PC-3 (cell line): ENCODE results near the gene EHMT1. TPM values are rescaled to one million over a fixed set of nuclear protein-coding genes. Genes with fewer than 3 reads are reported as not detected.

Experiments
- ATAC-seq: fragments of 200-7000 bp; cut with Tn5 transposase; 2 replicates; pipeline ENCODE4 v1.9.1; 2020; ENCODE audit warnings: mild to moderate bottlenecking, moderate library complexity
- BruUV-seq: library from RNA; stranded (reverse); fragments of 400-500 nt; replicated peaks from 2 replicates; lab custom pipeline; 2021; lab: Mats Ljungman, UMichigan
- CTCF ChIA-PET: fragments of 300-600 bp; sonication (Branson Sonifier 250); formaldehyde crosslinking; loops from one replicate; lab custom pipeline; 2022; ENCODE audit warnings: antibody characterized with exemption; lab: Charles Lee
- POLR2A ChIA-PET: fragments of 300-600 bp; sonication (Branson Sonifier 250); formaldehyde crosslinking; loops from one replicate; lab custom pipeline; 2022; ENCODE audit warnings: antibody characterized with exemption; ENCODE audit not compliant: unreplicated experiment; lab: Charles Lee
- DNase-seq: peaks from one replicate; pipeline ENCODE4 v3.0.0-alpha.2; 2015
- H2AFZ ChIP-seq: fragments of 300-600 bp; sonication (generic); 2 replicates; pipeline ENCODE4 v1.6.0; 2016; ENCODE audit warnings: antibody characterized with exemption, low read length
- H3F3A ChIP-seq: fragments of 300-600 bp; sonication (generic); one replicate; pipeline ENCODE4 v1.6.0; 2017; ENCODE audit warnings: antibody characterized with exemption, low read length, control low read depth, mild to moderate bottlenecking; ENCODE audit not compliant: unreplicated experiment
- H3K27ac ChIP-seq: fragments of 300-600 bp; sonication (generic); 2 replicates; pipeline ENCODE4 v1.5.1; 2016; ENCODE audit warnings: mild to moderate bottlenecking, low read length
- H3K27me3 ChIP-seq: fragments of 300-600 bp; sonication (generic); 2 replicates; pipeline ENCODE4 v1.6.1; 2016; ENCODE audit warnings: low read length, mixed read lengths
- H3K36me3 ChIP-seq: fragments of 300-600 bp; sonication (generic); 2 replicates; pipeline ENCODE4 v1.6.1; 2016; ENCODE audit warnings: low read depth, mixed run types, low read length, mixed read lengths
- H3K4me1 ChIP-seq: fragments of 300-600 bp; sonication (generic); 2 replicates; pipeline ENCODE4 v1.5.1; 2016; ENCODE audit warnings: low read length; ENCODE audit not compliant: insufficient read depth
- H3K4me2 ChIP-seq: fragments of 300-600 bp; sonication (generic); 2 replicates; pipeline ENCODE4 v1.6.0; 2016; ENCODE audit warnings: low read length
- H3K4me3 ChIP-seq: fragments of 300-600 bp; sonication (generic); 2 replicates; pipeline ENCODE4 v1.5.1; 2016; ENCODE audit warnings: mild to moderate bottlenecking, low read length, mixed read lengths
- H3K79me2 ChIP-seq: fragments of 300-600 bp; sonication (generic); 2 replicates; pipeline ENCODE4 v1.6.1; 2017; ENCODE audit warnings: low read length, mixed read lengths
- H3K9ac ChIP-seq: fragments of 300-600 bp; sonication (generic); 2 replicates; pipeline ENCODE4 v1.6.0; 2016; ENCODE audit warnings: mild to moderate bottlenecking, low read length
- H3K9me2 ChIP-seq: fragments of 300-600 bp; sonication (generic); replicated peaks from 2 replicates; pipeline ENCODE4 v1.6.1; 2016; ENCODE audit warnings: mixed run types, low read length, mixed read lengths
- H3K9me3 ChIP-seq: fragments of 300-600 bp; sonication (generic); 2 replicates; pipeline ENCODE4 v1.6.1; 2016; ENCODE audit warnings: low read length, mixed read lengths
- H4K20me1 ChIP-seq: fragments of 300-600 bp; sonication (generic); 2 replicates; pipeline ENCODE4 v1.6.1; 2016; ENCODE audit warnings: low read length, mixed read lengths
- CTCF ChIP-seq: fragments of 300-600 bp; sonication (generic); conservative IDR thresholded peaks from 2 replicates; pipeline ENCODE4 v1.5.1; 2017; ENCODE audit warnings: antibody characterized with exemption, low read depth, mild to moderate bottlenecking, low read length
- EZH2 ChIP-seq: fragments of 300-600 bp; sonication (generic); IDR thresholded peaks from one replicate; pipeline ENCODE4 v1.6.1; 2017; ENCODE audit warnings: antibody characterized with exemption, mild to moderate bottlenecking, low read length; ENCODE audit not compliant: unreplicated experiment
- EZH2phosphoT487 ChIP-seq: fragments of 300-600 bp; sonication (generic); IDR thresholded peaks from 2 replicates; pipeline ENCODE4 v1.6.1; 2018; ENCODE audit warnings: mild to moderate bottlenecking, antibody characterized with exemption, low read length, borderline replicate concordance
- intact Hi-C: fragments of 100-400 bp; cut with micrococcal nuclease; formaldehyde crosslinking; loops from 2 replicates; pipeline ENCODE4 v1.9.0; 2023
- total RNA-seq: library from RNA; depleted of rRNA; stranded (reverse); fragments of >200 nt; gene quantifications from 2 replicates; pipeline ENCODE4 v1.2.3, GENCODE V29; 2014

Gene EHMT1
- total RNA-seq, 1 experiment from 2014 or later: 42.8 TPM

GRCh38 chr9:137772281-137772873 is 153.6 kb downstream of the EHMT1 start:
- BruUV-seq: no TSS peak
- intact Hi-C loops: no loop called here

GRCh38 chr9:137774775-137775386 is 156.1 kb downstream of the EHMT1 start:
- no peak overlapping the region for H3K9ac ChIP-seq
- ATAC-seq (no peak), DNase-seq (no peak)
- ChIA-PET POLR2A (no interaction called here), CTCF (no interaction called here)
- H3K4me1 ChIP-seq: no peaks in the 10 kb centered on the region
- H3K36me3 ChIP-seq: no peaks in the 10 kb centered on the region; the same call in 1 of the 2 replicates
- no peaks in the 10 kb centered on the region for H3K27me3 ChIP-seq
- intact Hi-C loops: no loop called here
- H3F3A ChIP-seq: no peaks in the 10 kb centered on the region
- no peaks in the 10 kb centered on the region for H3K79me2 ChIP-seq
- no peak overlapping the region for H3K4me2 ChIP-seq
- H2AFZ ChIP-seq: no peak overlapping the region
- BruUV-seq: no TSS peak
- no peaks in the 10 kb centered on the region for H4K20me1 ChIP-seq
- no peaks in the 10 kb centered on the region for H3K9me2 ChIP-seq
- no peak overlapping the region for H3K27ac ChIP-seq
- no peak for TF ChIP-seq EZH2phosphoT487
- no peak for TF ChIP-seq EZH2
- TF ChIP-seq CTCF: no peak
- no peaks in the 10 kb centered on the region for H3K9me3 ChIP-seq
- H3K4me3 ChIP-seq: no peak overlapping the region

More at GRCh38 chr9:137772281-137772873, 153.6 kb downstream of the EHMT1 start:
- ATAC-seq: no peak
- no peak for DNase-seq
- H3F3A ChIP-seq: no peaks in the 10 kb centered on the region
- TF ChIP-seq EZH2phosphoT487 (no peak), CTCF (peak; percentile 25; the same call in 1 of the 2 replicates), EZH2 (no peak)
- H3K9me2 ChIP-seq: no peaks in the 10 kb centered on the region
- H3K27me3 ChIP-seq: no peaks in the 10 kb centered on the region
- H3K4me3 ChIP-seq: no peak overlapping the region
- POLR2A ChIA-PET: no interaction called here
- no peak overlapping the region for H2AFZ ChIP-seq
- H3K4me1 ChIP-seq: no peaks in the 10 kb centered on the region
- H4K20me1 ChIP-seq: no peaks in the 10 kb centered on the region
- H3K4me2 ChIP-seq: no peak overlapping the region
- CTCF ChIA-PET: no interaction called here
- no peak overlapping the region for H3K9ac ChIP-seq
- no peaks in the 10 kb centered on the region for H3K79me2 ChIP-seq
- no peak overlapping the region for H3K27ac ChIP-seq
- no peaks in the 10 kb centered on the region; the same call in 1 of the 2 replicates for H3K36me3 ChIP-seq
- H3K9me3 ChIP-seq: no peaks in the 10 kb centered on the region
